GM12864 (cell line): ENCODE results near the gene SEPTIN7.
"Not testable (repeated sequence)": the region's sequence is repeated elsewhere in the genome, so short reads cannot be mapped to it uniquely, and the experiment has no call there.

Experiments used
- DNase-seq: peaks from one replicate; pipeline ENCODE4 v3.0.0-alpha.2; 2011; ENCODE audit warnings: low read depth
- H3K4me3 ChIP-seq: 2 replicates; pipeline ENCODE4 v1.5.1; 2011; ENCODE audit warnings: mild to moderate bottlenecking, low read depth, low read length, control low read depth
- CTCF ChIP-seq: IDR thresholded peaks from 2 replicates; pipeline ENCODE4 v1.5.1; 2011; ENCODE audit warnings: low read depth, mild to moderate bottlenecking, moderate library complexity, low read length, control low read depth, inconsistent platforms; ENCODE audit errors: missing control alignments

The SEPTIN7 gene

DNA sequence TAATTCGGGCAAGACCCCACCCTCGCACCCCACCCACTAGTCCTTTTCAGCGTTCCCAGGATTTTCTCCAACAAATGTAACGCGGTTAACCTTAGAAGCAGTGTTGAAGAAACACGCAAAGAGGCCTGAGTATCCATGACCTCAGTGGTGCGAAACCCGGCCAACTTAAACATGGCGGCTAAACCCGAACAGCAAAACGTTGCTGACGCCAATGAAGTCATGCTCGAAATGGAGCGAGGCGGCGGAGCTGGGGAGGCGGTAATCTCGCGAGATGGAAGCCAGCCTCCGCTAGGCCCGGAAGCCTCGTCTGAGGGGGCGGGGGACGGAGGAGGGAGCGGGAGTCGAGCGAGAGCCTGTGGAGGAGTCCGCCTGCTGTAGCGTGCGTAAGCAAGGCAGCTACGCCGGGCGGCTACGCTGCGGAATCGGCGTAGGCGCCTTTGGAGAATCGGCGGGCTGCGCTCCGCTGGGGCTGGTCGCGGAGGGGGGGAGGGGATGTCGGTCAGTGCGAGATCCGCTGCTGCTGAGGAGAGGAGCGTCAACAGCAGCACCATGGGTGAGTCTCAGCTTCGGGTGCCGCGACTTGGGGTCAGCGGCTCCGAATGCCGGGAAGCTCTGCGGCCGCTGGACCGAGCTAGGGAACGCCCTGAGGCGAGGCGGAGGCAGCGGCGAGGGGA, at the start of gene SEPTIN7:
Gene SEPTIN7, plus strand, starts transcription at position 340 of the 674 bp plus-strand sequence. Its CDS starts 153 bp downstream, at position 493.
- DNase-seq = peak; percentile 97
- TF ChIP-seq CTCF = no peak
- peak within 1 kb of the TSS; percentile 98 for H3K4me3 ChIP-seq

DNA sequence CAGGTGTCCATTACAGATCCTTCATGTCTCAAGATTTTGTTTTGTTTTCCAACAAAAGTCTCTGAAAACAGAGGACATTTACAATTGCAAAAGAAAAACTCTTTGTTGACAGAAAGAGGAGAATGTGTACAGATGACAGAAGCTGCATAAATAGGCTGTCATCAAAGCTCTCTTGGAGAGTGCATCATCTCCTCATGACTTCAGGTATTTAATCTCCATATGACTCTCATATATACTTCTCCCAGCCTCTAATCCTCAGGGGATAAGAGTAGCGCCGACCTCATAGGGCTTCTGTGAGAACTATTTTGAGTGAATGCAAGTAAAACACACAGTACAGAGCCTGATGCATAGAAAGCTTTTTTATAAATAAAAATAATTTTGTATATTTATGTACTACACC, 48.1 kb upstream of the SEPTIN7 start:
- TF ChIP-seq CTCF = no peak
- DNase-seq = no peak
- H3K4me3 ChIP-seq = no peak overlapping the region

DNA sequence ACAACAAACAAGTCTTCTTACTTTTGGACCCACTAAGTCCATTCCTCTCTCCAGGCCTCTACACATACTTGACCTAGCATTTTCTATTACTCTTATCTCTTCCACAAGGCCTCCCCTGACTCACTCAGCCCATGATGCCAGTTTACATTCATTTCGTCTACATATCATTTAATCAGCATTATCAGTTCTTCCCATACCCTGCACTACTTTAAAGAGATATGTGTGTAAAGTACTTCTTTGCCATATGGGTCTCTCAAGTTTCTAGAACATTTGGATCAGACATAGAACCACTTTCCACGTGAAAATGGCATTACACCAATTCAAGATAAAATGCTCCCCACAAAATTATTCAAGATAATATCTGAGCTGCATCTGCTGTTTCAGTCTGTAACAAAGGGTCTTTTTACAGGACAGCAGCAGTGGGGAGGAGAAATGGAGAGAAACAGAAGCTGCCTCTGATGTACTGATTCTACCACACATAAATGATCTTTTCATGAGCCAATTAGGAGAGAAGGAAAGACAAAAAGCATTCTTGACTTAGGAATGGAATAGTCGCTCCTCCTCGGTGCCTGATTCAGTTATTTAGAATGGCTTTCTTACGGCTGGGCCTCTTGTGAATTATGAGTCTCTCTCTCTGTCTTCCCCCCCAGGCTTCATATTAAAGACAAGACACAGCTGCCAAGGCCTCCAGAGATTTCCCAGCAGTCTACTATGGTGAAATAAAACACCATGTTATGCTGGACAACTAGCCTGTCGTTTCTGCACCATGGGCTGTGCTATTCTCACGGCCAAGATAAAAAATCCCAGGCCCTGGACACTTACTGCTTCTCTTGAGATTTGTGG, 46.9 kb upstream of the SEPTIN7 start:
- TF ChIP-seq CTCF = no peak
- H3K4me3 ChIP-seq = no peak overlapping the region
- no peak for DNase-seq

DNA sequence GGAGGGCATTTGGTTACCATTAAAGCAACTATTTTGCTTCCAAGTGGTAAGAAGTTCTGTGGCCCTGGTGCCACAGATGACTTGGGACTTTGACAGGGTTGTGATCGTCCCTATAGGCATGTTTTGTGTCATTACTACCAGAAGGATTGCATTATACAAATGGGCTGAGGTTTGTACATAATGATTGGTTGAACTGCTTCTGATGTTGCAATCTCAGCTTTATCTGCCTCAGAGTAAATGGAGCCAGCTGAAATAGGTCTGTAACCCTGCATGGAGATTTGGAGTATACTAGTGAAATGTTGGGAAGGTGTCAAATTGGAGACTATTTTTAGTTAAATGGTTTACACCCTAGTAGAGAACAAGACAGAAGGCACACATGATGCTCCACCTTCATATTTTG, 46.1 kb upstream of the SEPTIN7 start:
- H3K4me3 ChIP-seq = no peak overlapping the region
- no peak for DNase-seq
- TF ChIP-seq CTCF = no peak

- no peak overlapping the region for H3K4me3 ChIP-seq
- DNase-seq = no peak
- no peak for TF ChIP-seq CTCF
These were observed 45.1 kb upstream of the SEPTIN7 start for GRCh38 chr7:35755711-35756110.

DNA sequence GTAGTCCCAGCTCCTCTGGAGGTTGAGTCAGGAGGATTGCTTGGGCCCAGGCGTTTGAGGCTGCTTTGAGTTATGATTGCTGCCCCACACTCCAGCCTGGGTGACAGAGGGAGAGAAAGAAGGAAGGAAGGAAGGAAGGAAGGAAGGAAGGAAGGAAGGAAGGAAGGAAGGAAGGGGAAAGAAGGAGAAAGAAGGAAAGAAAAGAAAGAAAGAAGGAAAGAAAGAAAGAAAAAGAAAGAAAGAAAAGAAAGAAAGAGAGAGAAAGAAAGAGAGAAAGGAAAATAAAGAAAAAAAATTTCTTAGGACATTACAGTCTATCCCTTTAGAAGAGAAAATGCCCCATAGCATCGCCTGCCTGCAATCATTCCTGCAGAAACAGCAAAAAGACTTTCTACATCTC, 44.4 kb upstream of the SEPTIN7 start:
- DNase-seq, H3K4me3 ChIP-seq: not testable (repeated sequence)

GRCh38 chr7:35757574-35757973, 43.3 kb upstream of the SEPTIN7 start:
- TF ChIP-seq CTCF = no peak
- DNase-seq = no peak
- H3K4me3 ChIP-seq = no peak overlapping the region
